Esophagus mucosa (tissue), 1 donor: Measurements from ENCODE around the gene HS6ST1. TPM values are rescaled to one million over a fixed set of nuclear protein-coding genes. Genes with fewer than 3 reads are reported as not detected.
A peak's percentile ranks its signal among the peaks of the same experiment; 100 is the strongest.
"Not testable (repeated sequence)": the region's sequence is repeated elsewhere in the genome, so short reads cannot be mapped to it uniquely, and the experiment has no call there.

Source experiments
- ATAC-seq: fragments of 200-7000 bp; cut with Tn5 transposase; one replicate; pipeline ENCODE4 v1.9.1; 2020
- total RNA-seq: library from RNA; stranded (reverse); gene quantifications from one replicate; pipeline ENCODE4 v1.2.4, GENCODE V29; 2023
- donor health status: DM: yes; HTN: yes; CAD: no.

Gene HS6ST1
- total RNA-seq, 1 donor from 2014 or later = 30.8 TPM

DNA sequence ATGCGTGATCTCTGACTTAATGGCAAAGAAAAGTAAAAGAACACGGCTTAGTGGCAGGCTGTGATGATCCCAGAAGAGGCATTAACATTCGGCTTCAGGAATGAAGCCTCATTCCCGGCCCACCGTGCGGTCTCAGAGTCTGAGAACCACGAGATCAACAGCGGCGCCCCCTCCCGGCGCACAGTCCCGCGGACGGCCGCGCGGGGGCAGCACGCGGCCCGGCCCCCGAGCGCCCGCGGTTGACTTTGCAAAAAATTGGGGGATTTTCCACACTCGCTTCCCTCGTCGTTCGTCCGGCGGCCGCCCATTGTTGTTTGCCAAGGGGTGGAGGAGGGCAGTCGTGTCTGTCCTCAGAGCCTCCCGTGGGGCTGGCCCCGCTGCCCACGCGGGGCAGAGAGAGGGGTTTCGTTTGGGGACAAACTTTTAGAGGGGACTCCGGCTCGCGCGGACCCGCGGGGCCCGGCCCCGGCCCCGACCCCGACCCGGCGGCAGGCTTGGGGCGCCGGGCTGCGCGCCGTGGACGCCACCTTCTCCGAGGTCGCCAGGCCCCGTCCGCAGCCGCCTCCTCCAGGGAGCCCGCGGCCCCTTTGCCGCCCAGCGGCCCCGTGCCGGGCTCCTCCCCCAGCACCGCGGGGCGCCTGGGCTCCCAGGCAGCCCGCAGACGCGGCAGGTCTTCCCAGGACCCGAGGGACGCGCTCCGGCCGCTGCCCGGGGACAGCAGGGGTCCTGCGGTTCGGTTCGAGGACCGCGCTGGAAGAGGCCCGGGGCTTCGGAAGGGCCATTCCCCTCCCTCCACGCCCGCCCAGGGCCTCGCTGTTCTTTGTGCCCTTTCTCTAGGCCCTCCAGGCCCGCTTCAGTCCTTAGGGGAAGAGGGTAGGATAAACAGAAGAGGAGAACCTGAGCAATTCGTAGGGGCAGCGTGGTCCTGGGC lies 3.4 kb upstream of the HS6ST1 start:
- peak; percentile 70 for ATAC-seq

DNA sequence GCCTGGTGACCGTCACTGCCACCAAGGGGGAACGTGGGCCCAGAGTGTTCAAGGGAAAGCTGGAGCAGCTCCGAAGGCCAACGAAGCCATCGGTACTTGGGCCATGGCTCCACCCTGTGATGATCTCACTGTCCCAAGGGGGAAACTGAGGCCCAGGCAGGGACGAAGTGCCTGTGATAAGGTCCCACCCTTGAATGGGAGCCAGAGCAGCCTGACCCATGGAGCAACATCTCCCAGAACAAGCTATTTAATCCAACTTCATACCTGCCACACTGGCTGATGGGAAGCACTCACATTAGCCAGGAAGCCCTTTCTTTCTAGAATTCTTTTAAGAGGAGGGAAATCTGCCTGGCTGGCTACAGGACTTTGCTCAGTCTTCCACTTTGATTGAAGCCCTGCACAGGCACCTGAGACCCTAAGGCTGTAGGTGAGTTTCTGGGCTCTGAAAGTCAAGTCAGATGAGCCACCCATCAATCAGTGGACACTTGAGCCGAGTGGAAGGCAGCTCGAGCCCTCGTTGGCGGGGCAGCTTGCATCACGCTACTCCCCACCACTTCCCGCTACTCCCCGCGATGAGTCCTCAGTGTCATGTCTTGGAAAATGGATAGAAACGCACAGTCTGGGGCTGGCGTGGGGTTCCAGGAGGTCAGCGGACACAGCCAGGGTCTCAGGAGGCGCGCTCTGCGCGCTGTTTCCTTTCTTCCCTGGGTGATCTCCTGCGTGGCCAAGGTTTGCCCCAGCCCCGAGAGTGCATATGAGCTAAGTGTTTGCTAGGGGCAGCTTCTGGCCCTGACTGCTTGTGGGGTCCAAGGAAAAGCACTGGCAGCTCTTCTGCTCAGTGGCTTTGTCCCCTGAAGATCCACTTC lies 2.5 kb upstream of the HS6ST1 start:
- ATAC-seq = no peak

DNA sequence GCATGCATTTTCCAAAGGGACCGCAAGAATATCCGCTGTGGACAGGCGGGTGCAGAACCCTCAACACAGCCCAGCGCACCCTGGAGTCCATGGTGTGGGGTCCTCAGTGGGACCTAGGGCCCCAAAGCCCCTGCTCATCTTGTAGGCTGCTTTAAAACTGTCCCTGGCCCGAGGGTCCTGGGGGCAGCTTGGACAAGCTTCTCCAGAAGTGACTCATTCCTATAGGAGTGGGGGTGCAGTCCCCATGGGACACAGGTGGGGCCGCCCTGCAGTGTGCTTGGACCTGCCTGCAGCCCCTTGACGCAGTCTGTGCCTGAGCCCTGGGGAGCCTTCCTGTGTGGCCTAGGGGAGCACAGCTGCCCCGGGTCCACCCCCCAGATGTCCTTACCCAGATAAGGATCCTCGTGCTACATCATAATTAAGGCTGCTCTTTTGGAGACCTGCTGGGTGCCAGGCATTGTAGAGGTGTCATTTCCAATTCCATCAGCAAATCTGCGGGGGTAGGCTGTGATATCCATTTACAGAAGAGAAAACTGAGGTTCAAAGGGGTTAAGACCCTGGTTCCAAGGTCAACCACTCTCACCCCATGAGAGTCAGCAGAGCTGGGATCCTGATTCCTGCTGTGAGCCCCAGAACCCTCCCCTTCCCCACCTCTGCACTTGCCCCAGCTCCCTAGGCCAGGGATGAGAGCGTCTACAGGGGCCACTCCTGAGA lies 1.7 kb upstream of the HS6ST1 start:
- ATAC-seq = no peak

DNA sequence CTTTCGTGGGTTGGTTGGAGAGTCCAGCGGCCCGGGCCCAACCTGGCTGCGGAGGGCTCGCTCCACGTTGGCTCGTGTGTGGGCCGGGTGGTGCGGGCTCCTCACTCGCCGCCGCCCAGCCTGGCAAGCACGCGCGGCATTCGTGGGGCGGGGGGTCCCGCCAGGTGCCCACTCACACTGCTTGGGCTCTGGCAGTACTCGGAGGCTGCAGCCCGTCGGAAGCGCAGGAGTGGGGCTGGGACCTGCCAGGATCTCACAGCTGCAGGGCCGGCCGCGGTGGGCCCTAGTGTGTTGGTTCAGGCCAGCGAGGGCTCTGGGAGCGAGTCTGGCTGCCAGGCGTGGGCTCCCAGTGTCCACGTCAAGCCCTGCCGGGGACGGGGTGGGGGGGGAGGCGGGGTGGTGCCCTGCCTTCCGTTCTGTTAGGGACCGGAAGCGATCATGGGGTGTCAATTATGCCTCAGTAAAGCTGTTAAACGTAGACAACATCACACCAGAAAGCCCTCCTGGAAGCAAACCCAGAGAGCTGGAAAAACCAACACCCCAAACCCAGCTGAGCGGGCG lies 1.0 kb upstream of the HS6ST1 start:
- ATAC-seq = no peak

DNA sequence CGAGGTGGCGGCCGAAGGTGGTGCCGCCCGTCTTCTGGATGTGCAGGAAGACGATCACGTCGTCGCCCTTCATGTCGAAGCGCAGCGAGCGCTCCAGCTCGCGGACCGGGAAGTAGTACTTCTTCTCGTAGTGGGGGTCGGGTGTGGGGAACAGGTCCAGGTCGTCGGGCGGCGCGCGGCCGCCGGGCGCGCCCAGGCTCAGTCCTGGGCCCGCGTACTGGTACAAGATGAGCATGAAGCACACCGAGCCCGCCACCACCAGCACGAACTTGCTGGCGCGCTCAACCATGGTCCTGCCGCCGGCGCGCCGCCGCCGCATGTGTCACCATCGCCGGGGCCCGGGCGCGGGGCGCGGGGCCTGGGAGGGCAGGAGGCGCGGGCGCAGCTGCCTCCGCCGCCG lies 423 bp downstream of the HS6ST1 start:
- not testable (repeated sequence) for ATAC-seq

DNA sequence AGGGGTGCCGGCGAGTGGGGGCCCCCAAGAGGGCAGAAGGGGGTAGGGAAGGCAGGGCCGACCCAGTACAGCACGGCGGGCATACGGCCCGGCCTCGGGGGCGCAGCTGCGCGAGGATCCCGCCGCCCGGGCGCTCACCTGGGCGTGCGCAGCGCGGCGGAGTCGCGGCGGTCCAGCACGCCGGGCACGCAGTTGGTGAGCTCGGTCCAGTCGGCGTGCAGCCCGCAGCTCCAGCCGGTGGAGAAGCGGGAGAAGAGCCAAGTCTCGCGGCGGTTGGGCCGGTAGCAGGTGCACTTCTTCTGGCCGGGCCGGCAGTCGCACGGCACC lies 806 bp downstream of the HS6ST1 start:
- peak; percentile 1 for ATAC-seq

DNA sequence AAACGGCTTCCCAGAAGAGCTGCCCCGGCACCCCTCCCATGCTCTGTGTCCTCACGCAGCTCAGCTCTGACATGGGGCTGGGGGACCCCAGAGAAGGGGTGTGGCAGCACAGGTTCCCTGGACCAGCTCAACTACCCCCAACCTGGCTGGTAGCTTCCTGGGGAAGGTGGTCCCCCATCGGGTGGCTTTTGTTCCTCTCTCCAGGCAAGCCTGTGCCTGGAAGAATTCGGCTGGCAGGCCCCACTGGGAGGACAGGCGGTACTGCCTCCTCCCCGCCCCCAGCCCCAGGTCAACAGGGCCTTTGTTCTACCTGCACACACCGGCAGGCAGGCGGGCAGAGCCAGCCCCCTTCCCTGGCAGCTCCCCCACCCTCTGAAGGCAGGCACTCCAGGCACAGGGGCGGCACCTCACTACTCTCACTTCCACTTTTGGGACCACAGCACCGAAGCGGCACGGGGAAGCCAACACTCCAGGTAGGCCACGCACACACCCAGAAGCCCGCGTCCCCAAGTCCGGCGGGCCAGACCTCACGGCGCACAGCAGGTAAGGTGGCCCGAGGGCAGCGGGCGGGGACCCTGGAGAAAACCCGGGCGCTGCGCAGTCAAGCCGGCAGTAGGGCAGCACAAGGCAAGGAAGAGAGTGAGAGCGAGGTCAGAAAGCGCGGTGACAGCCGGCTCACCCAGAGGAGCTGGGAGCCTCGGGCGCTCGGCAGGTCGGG lies 1.3 kb downstream of the HS6ST1 start:
- ATAC-seq = peak; percentile 7

DNA sequence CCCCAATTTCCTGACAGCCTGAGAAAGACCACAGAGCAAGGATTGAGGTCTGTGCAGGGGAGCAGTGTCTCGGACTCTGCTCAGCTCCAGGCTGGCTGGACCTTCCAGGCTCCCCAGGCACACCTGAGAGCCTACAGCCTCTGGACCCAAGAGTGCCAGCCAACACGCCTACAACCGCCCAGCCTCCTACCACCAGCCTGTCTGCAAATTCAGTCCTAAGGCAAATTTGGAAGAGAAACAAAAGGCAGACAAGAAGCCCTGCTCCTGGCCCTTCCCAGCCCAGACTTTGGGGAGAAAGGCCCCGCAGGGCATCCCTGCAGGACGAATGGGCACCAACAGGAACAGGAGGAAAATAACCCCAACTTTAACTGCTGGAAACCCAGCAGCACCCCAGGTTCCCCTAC lies 1.9 kb downstream of the HS6ST1 start:
- ATAC-seq = no peak

DNA sequence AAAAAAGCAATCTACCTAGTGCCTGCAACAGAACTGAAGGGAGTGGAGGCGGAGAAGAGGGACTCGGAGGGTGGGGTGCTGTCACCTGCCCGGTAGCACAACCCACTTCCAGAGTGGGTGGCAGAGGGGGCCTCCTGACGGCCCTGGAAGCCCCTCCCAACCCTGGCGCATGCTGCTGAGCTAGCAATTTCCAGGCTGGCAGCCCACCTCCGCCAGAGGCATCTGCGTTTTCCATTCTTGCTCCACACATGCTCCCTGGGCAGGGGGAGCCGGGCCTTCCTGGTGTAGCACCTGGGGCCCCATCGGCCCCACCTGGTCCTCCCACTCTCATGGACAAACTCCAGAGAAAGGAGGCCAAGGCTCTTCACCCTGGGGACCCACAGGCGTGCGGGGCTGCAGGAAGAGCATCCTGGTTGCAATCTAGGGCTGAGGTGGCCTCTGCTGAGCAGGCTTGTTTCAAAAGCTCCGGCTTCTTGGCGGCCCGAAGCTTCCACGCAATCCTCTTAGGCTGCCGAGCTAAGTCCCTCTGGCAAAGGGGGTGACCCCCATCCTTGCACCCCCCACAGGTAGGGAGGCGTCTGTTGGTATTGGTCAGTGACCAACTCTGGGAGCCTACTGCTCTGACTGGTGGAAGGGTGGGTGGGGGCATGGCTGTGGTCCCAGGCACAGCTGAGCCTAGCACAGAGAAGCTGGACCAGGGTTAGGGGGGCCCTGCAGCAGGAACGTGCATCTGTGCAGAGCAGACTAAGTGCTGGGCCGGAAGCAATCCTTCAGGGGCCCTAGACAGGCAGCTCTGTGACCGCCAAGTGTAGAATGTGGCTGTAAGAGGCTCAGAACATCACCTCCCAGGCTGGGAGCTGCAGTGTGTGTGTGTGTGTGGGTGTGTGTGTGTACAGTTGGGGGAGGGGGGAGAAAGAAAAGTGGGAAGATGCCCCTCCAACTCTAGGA lies 2.6 kb downstream of the HS6ST1 start:
- ATAC-seq = no peak

DNA sequence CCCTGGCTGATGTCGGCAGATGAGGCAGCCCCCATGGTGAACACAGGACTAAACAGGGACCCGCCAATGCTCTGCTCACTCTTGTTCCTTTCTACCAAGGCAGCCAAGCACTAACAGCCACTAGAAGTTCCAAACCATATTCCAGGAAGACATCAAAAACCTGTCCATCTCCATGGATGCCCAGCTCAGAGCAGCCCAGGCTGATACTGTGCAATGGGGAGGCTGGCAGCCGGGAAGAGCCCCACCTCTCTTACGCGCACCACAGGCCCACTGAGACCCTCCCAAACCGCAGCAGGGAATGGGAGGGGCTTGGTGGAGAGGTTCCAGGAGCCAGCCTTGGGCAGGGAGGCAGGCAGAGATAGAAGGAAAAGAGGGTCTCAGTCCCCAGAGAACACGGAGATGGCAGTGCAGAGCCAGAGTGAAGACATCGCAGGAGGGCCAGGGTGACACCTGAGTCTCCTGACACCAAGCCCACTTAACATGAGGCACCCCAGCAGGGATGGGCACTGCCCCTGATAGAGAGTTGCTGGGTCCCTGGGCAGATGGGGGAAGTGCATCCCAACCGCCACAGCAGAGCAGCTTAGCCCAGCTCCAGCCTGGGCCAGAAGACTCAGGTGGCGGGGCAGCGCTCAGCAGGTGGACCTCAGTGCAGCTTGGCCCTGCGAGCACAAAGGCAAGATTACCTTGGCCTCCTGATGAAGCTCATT lies 3.4 kb downstream of the HS6ST1 start:
- no peak for ATAC-seq

DNA sequence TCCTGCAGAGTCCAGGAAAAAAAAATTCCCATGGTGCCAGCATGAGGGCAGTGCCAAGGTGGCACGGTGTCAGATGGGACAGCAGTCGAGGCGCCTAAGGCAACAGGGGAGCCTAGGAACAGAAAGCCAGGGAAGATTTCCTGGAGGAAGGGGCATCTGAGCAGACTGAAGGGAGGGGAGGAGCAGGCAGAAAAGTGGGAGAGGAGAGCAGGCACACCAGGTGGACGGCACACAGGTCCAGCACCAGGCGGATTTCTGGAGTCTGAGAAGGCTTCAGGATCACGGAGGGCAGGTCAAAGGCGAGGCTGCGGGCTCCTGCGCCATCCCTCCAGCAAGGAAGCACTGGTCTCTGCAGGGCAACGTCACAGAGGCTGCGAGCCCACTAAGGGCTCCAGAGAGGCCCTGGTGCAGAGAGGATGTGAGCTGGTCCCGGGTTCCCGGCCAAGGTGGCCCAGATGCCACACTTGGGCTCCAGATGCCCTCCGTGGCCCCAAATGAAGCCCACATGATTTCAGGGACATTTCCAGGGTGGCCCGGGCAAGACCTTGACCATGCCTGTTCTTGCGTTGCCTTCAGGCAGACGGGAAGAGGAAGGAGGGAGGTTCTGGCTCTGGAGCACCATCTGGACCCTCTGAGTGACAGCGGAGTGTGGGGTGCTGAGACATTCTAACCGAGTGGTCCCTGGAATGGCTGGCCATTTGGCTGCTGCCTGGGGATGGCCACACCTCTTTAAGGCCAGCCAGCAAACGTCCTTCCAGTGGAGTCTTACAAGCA lies 4.1 kb downstream of the HS6ST1 start:
- no peak for ATAC-seq

DNA sequence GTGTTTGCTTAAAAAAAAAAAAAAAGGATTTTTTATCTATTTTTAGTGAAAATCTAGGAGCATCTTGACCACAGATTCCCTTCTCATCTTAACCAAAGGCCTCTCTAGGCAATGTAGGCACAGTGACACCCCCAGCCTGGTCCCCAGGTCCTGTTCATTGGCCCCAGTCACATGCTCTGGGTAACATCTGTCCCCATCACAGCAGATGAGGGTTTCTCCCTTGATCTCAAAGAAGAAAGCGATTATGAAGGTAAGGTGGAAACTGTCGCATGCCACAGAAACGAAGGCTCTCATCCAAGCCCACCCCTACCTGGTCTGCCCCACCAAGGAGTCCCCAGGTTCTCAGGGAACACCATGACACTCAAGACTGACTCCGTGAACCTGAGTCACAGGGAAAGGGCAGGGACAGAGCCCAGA lies 4.7 kb downstream of the HS6ST1 start:
- no peak for ATAC-seq

DNA sequence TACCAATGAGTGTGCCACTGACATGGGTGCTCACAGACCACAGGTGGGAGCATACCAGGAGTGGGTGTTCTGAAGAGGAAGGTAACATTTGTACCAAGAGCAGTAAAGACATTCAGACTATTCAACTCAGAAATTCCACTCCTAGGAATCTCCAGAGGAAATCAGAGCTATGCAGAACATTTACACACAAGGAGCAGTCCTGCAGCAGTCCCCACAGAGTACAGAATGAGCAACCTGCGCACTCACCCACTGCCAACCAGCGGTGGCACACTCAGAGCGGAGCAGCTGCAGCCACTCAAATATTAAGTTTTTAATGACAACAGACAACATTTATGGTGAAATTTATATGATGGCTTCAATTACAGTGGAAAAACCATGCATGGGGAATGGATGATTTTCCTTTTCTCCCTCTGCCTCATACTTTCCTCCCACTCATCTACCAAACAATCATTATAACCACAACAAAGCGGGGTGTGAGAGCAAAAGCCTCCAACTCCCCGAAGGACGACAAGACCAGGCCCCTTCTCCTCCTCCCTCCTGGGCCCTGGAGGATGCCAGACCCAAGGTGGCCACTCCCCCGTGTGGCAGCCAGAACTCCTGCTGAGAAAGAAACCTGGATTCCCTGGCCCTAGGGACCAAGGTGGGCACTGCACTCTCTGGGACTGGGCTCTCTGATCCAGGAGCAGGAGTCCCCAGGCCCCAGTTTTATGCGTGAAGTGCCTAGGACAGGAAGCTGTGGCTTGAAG lies 5.4 kb downstream of the HS6ST1 start:
- no peak for ATAC-seq

DNA sequence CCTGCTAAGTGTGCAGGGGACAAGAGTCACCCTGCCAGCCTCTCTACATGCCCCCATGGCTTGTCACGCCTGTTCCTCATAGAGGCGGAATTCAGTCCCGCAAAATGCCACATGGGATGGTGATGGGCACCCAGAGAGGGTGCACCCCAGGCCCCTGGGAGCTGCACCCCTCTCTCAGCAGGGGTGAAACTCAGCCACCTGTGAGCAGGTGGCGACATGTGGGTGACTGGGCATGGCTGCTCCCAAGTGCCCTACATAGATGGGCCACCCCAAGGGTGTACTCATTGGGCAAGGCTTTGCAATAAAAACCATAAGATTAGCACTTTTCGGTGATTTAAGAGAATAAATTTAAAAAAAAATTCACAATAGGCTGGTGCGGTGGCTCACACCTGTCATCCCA lies 6.3 kb downstream of the HS6ST1 start:
- no peak for ATAC-seq

DNA sequence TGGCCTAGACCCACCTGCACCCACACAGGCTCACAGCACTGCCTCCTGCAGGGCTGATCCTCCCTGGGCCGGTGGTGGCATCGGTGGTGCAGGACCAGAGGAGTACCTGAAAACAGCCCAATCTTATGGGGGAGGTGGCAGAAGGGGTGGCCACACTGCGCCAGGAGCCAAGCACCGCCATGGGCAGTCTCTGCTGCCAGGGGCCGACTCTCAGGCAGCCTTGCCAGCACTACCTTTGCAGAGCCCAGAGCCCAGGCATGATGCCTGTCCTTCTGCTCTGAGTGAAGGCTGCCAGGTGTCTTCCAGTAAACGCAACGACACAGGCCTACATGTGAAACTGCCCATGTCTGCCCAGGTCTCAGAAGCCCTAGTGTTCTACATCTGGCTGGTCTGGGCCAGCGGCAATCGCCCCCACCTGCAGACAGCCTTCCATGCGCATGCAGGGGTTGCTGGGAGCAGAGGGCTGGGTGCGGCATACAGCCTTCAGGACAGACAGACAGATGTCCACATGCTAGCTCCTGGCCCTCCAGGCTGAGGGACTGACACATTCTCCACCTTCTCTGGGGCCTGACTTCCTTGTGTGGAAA lies 6.8 kb downstream of the HS6ST1 start:
- no peak for ATAC-seq

DNA sequence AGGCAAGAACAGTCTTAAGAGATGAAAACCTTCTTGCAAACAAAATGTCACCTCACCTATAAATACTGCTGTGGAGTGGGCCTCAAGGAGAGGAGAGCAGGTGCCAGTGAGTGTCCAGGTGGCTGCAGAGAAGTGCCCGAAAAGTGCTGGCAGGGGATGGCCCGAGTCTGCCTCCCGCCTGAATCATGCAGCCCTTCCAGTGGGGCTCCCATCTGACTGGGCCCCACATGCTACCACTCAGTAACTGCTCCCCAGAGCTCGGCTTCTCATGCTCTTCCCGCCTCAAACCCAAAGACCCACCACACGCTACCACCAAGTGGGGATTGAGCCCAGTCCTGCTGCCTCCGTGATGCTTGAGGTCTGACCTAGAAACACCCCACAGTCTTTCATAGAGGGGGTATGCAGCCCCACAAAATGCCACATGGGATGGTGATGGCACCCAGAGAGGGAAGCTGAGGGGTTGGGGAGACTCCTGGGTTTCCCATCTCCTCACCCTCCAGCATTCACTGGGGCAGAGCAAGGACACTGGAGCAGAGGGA lies 7.4 kb downstream of the HS6ST1 start:
- ATAC-seq = no peak

DNA sequence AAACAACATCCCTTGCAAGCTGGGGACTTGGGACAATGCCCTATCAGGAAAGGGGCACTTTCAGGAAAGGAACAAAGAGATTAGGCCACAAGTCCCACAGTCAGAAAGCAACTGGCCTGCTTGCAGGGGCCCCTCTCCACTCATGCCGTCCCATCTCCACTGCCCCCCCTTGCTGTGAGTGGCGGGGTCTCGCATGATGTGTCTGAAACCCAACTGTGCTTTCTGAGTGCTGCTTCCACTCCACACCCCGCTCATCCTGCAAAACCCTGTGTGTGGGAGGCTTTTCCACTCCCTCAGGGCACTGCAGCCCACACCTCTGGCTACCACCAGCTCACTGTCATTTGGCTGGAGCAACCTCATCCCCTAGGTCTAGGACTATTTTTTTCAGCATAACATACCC lies 7.9 kb downstream of the HS6ST1 start:
- no peak for ATAC-seq
